Hepatocyte (in vitro differentiated cells): ENCODE results near the gene CERK. TPM values are rescaled to one million over a fixed set of nuclear protein-coding genes. Genes with fewer than 3 reads are reported as not detected.
A peak's percentile ranks its signal among the peaks of the same experiment; 100 is the strongest.

Source experiments
- DNase-seq: peaks from one replicate; pipeline ENCODE4 v3.0.0-alpha.2; 2016; ENCODE audit warnings: low spot score
- H2AFZ ChIP-seq: fragments of 200-600 bp; sonication (generic); 2 replicates; pipeline ENCODE4 v1.6.0; 2016; ENCODE audit warnings: antibody characterized with exemption, mild to moderate bottlenecking
- H3K27ac ChIP-seq: fragments of 200-600 bp; sonication (generic); 2 replicates; pipeline ENCODE4 v1.5.1; 2016; ENCODE audit warnings: mild to moderate bottlenecking
- H3K27me3 ChIP-seq: fragments of 200-600 bp; sonication (generic); 2 replicates; pipeline ENCODE4 v1.6.1; 2016
- H3K36me3 ChIP-seq: fragments of 200-600 bp; sonication (generic); replicated peaks from 2 replicates; pipeline ENCODE4 v1.5.1; 2016; ENCODE audit warnings: low read depth; ENCODE audit not compliant: insufficient read depth
- H3K4me1 ChIP-seq: fragments of 200-600 bp; sonication (generic); 2 replicates; pipeline ENCODE4 v1.5.1; 2016; ENCODE audit warnings: mild to moderate bottlenecking, moderate library complexity; ENCODE audit not compliant: insufficient read depth
- H3K4me2 ChIP-seq: fragments of 200-600 bp; sonication (generic); 2 replicates; pipeline ENCODE4 v1.6.0; 2016
- H3K4me3 ChIP-seq: fragments of 200-600 bp; sonication (generic); 2 replicates; pipeline ENCODE4 v1.5.1; 2016; ENCODE audit warnings: mild to moderate bottlenecking
- H3K79me2 ChIP-seq: fragments of 200-600 bp; sonication (generic); 2 replicates; pipeline ENCODE4 v1.6.0; 2017; ENCODE audit warnings: mild to moderate bottlenecking
- H3K9me2 ChIP-seq: fragments of 200-600 bp; sonication (generic); replicated peaks from 2 replicates; pipeline ENCODE4 v1.6.0; 2017; ENCODE audit warnings: mild to moderate bottlenecking; ENCODE audit not compliant: insufficient read depth
- H3K9me3 ChIP-seq: fragments of 200-600 bp; sonication (generic); 2 replicates; pipeline ENCODE4 v1.5.1; 2016; ENCODE audit warnings: low read depth, mild to moderate bottlenecking
- H4K20me1 ChIP-seq: fragments of 200-600 bp; sonication (generic); 2 replicates; pipeline ENCODE4 v1.6.0; 2016; ENCODE audit warnings: mild to moderate bottlenecking; ENCODE audit not compliant: insufficient read depth, poor library complexity, severe bottlenecking
- CTCF ChIP-seq: fragments of 200-600 bp; sonication (generic); IDR thresholded peaks from 2 replicates; pipeline ENCODE4 v1.5.1; 2016; ENCODE audit warnings: antibody characterized with exemption, mild to moderate bottlenecking; ENCODE audit not compliant: poor library complexity
- EZH2 ChIP-seq: fragments of 200-600 bp; sonication (generic); IDR thresholded peaks from 2 replicates; pipeline ENCODE4 v1.6.1; 2016; ENCODE audit warnings: antibody characterized with exemption, mild to moderate bottlenecking, borderline replicate concordance
- EZH2phosphoT487 ChIP-seq: fragments of 200-600 bp; sonication (generic); IDR thresholded peaks from one replicate; pipeline ENCODE4 v1.6.1; 2018; ENCODE audit warnings: antibody characterized with exemption, mild to moderate bottlenecking, low read depth, moderate library complexity; ENCODE audit not compliant: unreplicated experiment, severe bottlenecking
- WGBS: methylation state at CpG from one replicate; pipeline ENCODE4 v1.1.6; 2016; ENCODE audit warnings: low lambda C conversion rate; ENCODE audit errors: missing lambda C conversion rate; 5-methylcytosine and 5-hydroxymethylcytosine counted together
- polyA plus RNA-seq: library from polyadenylated mRNA; unstranded; fragments of >200 nt; fragmentation: Nextera tagmentation; extraction: Ambion mirVana; gene quantifications from 2 replicates; pipeline ENCODE4 v1.2.1, GENCODE V29; 2016
- total RNA-seq: library from RNA; depleted of rRNA; stranded (reverse); fragments of >200 nt; gene quantifications from 2 replicates; pipeline ENCODE4 v1.2.3, GENCODE V29; 2014

CERK gene
- total and polyA plus RNA-seq, 2 experiments from 2014 or later, result 38.6 to 59.0 TPM

- no peaks in the 10 kb centered on the region for H3K9me2 ChIP-seq
- WGBS, result 36% methylated on average over 6 of the region's 6 CpGs
- no peak overlapping the region for H2AFZ ChIP-seq
- H3K27me3 ChIP-seq, result no peaks in the 10 kb centered on the region
- TF ChIP-seq EZH2 (no peak), EZH2phosphoT487 (no peak), CTCF (no peak)
- peak overlapping the region; percentile 45 for H3K4me2 ChIP-seq
- H4K20me1 ChIP-seq, result no peaks in the 10 kb centered on the region
- no peak overlapping the region for H3K4me3 ChIP-seq
- H3K27ac ChIP-seq, result peak overlapping the region; percentile 82
- no peaks in the 10 kb centered on the region for H3K36me3 ChIP-seq
- H3K4me1 ChIP-seq, result peaks cover 53% of the 10 kb centered on the region
- H3K9me3 ChIP-seq, result no peaks in the 10 kb centered on the region
- H3K79me2 ChIP-seq, result peaks cover 22% of the 10 kb centered on the region
- peak; percentile 67 for DNase-seq
Observed at GRCh38 chr22:46742576-46743221, 4.6 kb upstream of the CERK start.

- Histone ChIP-seq H3K36me3 (no peaks in the 10 kb centered on the region), H3K4me3 (no peak overlapping the region), H3K79me2 (peaks cover 29% of the 10 kb centered on the region), H3K9me3 (no peaks in the 10 kb centered on the region), H3K4me2 (peak overlapping the region; percentile 45), H3K27ac (peak overlapping the region; percentile 82), H4K20me1 (peaks cover 5% of the 10 kb centered on the region), H2AFZ (no peak overlapping the region), H3K27me3 (no peaks in the 10 kb centered on the region), H3K9me2 (no peaks in the 10 kb centered on the region), H3K4me1 (peaks cover 55% of the 10 kb centered on the region)
- 81% methylated on average over 6 of the region's 6 CpGs for WGBS
- TF ChIP-seq EZH2 (no peak), EZH2phosphoT487 (no peak), CTCF (no peak)
- no peak for DNase-seq
Observed at GRCh38 chr22:46741974-46742519, 4.0 kb upstream of the CERK start.

- H3K4me1 ChIP-seq, result peaks cover 64% of the 10 kb centered on the region
Observed at GRCh38 chr22:46740910-46741780, 3.1 kb upstream of the CERK start.

More at GRCh38 chr22:46740910-46741780, 3.1 kb upstream of the CERK start:
- Histone ChIP-seq H3K4me2 (no peak overlapping the region), H2AFZ (no peak overlapping the region), H3K9me2 (no peaks in the 10 kb centered on the region), H3K4me3 (no peak overlapping the region), H3K9me3 (no peaks in the 10 kb centered on the region), H4K20me1 (peaks cover 14% of the 10 kb centered on the region), H3K36me3 (no peaks in the 10 kb centered on the region), H3K79me2 (peaks cover 38% of the 10 kb centered on the region), H3K27me3 (no peaks in the 10 kb centered on the region), H3K27ac (peak overlapping the region; percentile 82)
- WGBS, result 94% methylated on average over 14 of the region's 14 CpGs
- no peak for DNase-seq
- no peak for TF ChIP-seq EZH2
- no peak for TF ChIP-seq EZH2phosphoT487
- TF ChIP-seq CTCF, result no peak
